ENCODE results near the gene IGF2BP2.

Gene IGF2BP2

GRCh38 chr3:185730550-185730949 is 94.3 kb downstream of the IGF2BP2 start:
- DNase-seq = no peak

- DNase-seq = no peak
These were observed 95.3 kb downstream of the IGF2BP2 start for GRCh38 chr3:185729337-185730055.

GRCh38 chr3:185728630-185729336 is 96.1 kb downstream of the IGF2BP2 start:
- DNase-seq = no peak

GRCh38 chr3:185727873-185728272 is 97.0 kb downstream of the IGF2BP2 start:
- DNase-seq = no peak

- no peak for DNase-seq
These were observed 98.4 kb downstream of the IGF2BP2 start for GRCh38 chr3:185726254-185726967.

GRCh38 chr3:185724761-185725160 is 100.1 kb downstream of the IGF2BP2 start:
- DNase-seq = no peak

GRCh38 chr3:185724251-185724650 is 100.6 kb downstream of the IGF2BP2 start:
- DNase-seq = no peak

GRCh38 chr3:185722881-185723280 is 102.0 kb downstream of the IGF2BP2 start:
- DNase-seq = no peak

- no peak for DNase-seq
These were observed 102.9 kb downstream of the IGF2BP2 start for GRCh38 chr3:185721970-185722369.

GRCh38 chr3:185720326-185720725 is 104.5 kb downstream of the IGF2BP2 start:
- DNase-seq = no peak

GRCh38 chr3:185718736-185719593 is 105.9 kb downstream of the IGF2BP2 start:
- no peak for DNase-seq

GRCh38 chr3:185717627-185718402 is 107.0 kb downstream of the IGF2BP2 start:
- DNase-seq = no peak

GRCh38 chr3:185717121-185717520 is 107.7 kb downstream of the IGF2BP2 start:
- no peak for DNase-seq

GRCh38 chr3:185716436-185717108 is 108.3 kb downstream of the IGF2BP2 start:
- no peak for DNase-seq

GRCh38 chr3:185715091-185715490 is 109.8 kb downstream of the IGF2BP2 start:
- DNase-seq = no peak

GRCh38 chr3:185714085-185714484 is 110.8 kb downstream of the IGF2BP2 start:
- no peak for DNase-seq

- no peak for DNase-seq
These were observed 111.8 kb downstream of the IGF2BP2 start for GRCh38 chr3:185713015-185713414.

- DNase-seq = no peak
These were observed 112.5 kb downstream of the IGF2BP2 start for GRCh38 chr3:185712337-185712736.

GRCh38 chr3:185711255-185711870 is 113.5 kb downstream of the IGF2BP2 start:
- no peak for DNase-seq

- no peak for DNase-seq
These were observed 115.4 kb downstream of the IGF2BP2 start for GRCh38 chr3:185709251-185709955.

Data from NCI-H2227 treated with DMSO at 0.1 percent for 48 hours (cell line).